CMK (cell line): Measurements from ENCODE around the gene CCSER1.
"Not testable (repeated sequence)": the region's sequence is repeated elsewhere in the genome, so short reads cannot be mapped to it uniquely, and the experiment has no call there.

Source experiments
- DNase-seq: peaks from one replicate; pipeline ENCODE4 v3.0.0-alpha.2; 2010; ENCODE audit warnings: low read depth

The CCSER1 gene

GRCh38 chr4:91170768-91171167, 1043.6 kb downstream of the CCSER1 start:
- no peak for DNase-seq

GRCh38 chr4:91171217-91171616, 1044.0 kb downstream of the CCSER1 start:
- DNase-seq = no peak

- not testable (repeated sequence) for DNase-seq
These were observed 1057.9 kb downstream of the CCSER1 start for GRCh38 chr4:91185061-91185460.

- no peak for DNase-seq
These were observed 1071.8 kb downstream of the CCSER1 start for GRCh38 chr4:91198951-91199350.

- no peak for DNase-seq
These were observed 1080.3 kb downstream of the CCSER1 start for GRCh38 chr4:91207535-91207934.

- no peak for DNase-seq
These were observed 1085.0 kb downstream of the CCSER1 start for GRCh38 chr4:91212211-91212610.

- not testable (repeated sequence) for DNase-seq
These were observed 1090.7 kb downstream of the CCSER1 start for GRCh38 chr4:91217831-91218403.

- no peak for DNase-seq
These were observed 1093.1 kb downstream of the CCSER1 start for GRCh38 chr4:91220315-91220714.

GRCh38 chr4:91222014-91222413, 1094.8 kb downstream of the CCSER1 start:
- DNase-seq = no peak

- DNase-seq = no peak
These were observed 1099.7 kb downstream of the CCSER1 start for GRCh38 chr4:91226867-91227266.

GRCh38 chr4:91228659-91229058, 1101.5 kb downstream of the CCSER1 start:
- DNase-seq = no peak

- DNase-seq = no peak
These were observed 1106.0 kb downstream of the CCSER1 start for GRCh38 chr4:91233164-91233563.

GRCh38 chr4:91243132-91243531, 1115.9 kb downstream of the CCSER1 start:
- no peak for DNase-seq

- DNase-seq = no peak
These were observed 1128.8 kb downstream of the CCSER1 start for GRCh38 chr4:91256043-91256442.

GRCh38 chr4:91256751-91257150, 1129.6 kb downstream of the CCSER1 start:
- DNase-seq = no peak

- DNase-seq = no peak
These were observed 1130.5 kb downstream of the CCSER1 start for GRCh38 chr4:91257721-91258120.

GRCh38 chr4:91258326-91258725, 1131.1 kb downstream of the CCSER1 start:
- DNase-seq = no peak

- no peak for DNase-seq
These were observed 1140.3 kb downstream of the CCSER1 start for GRCh38 chr4:91267543-91267942.

GRCh38 chr4:91268481-91268880, 1141.3 kb downstream of the CCSER1 start:
- not testable (repeated sequence) for DNase-seq

GRCh38 chr4:91268913-91269312, 1141.7 kb downstream of the CCSER1 start:
- DNase-seq = no peak

GRCh38 chr4:91279899-91280298, 1152.7 kb downstream of the CCSER1 start:
- no peak for DNase-seq

GRCh38 chr4:91280551-91281290, 1153.5 kb downstream of the CCSER1 start:
- DNase-seq = no peak

- no peak for DNase-seq
These were observed 1155.0 kb downstream of the CCSER1 start for GRCh38 chr4:91282217-91282616.

GRCh38 chr4:91283726-91284230, 1156.6 kb downstream of the CCSER1 start:
- DNase-seq = no peak
